OCI-LY3 (cell line): ENCODE results near the gene TDRD9.

Experiments
- CTCF ChIP-seq: fragments of 200-600, 300-600 bp; sonication (generic); IDR thresholded peaks from 2 replicates; pipeline ENCODE4 v1.5.1; 2014; ENCODE audit warnings: antibody characterized with exemption, low read length, low read depth
- EZH2phosphoT487 ChIP-seq: fragments of 200-600 bp; shearing (Covaris generic); IDR thresholded peaks from 2 replicates; pipeline ENCODE4 v1.6.1; 2018; ENCODE audit warnings: antibody characterized with exemption, mixed run types, low read depth

DNA sequence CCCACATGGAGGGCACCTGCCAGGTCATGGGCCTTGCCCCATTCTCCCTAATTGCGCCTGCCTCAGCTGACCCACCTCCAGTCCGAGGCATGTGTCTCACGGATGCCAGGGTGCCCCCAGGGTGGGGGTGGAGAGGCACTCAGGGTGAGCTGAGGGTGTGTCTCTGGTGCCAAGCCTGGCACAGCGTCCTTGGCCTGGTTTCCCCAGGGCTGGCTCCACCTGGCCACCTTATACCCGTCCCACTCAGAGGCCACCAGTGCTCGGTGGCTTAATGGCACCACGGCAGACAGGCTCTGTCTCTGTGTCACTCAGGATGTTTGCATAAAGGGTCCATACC is 33.6 kb upstream of the TDRD9 start:
- TF ChIP-seq CTCF (no peak), EZH2phosphoT487 (no peak)
